Mucosa of descending colon (tissue), 3 donors: ENCODE measurements around the gene IFITM1. TPM values are rescaled to one million over a fixed set of nuclear protein-coding genes. Genes with fewer than 3 reads are reported as not detected.

Experiments used
- ATAC-seq: fragments of 200-7000 bp; cut with Tn5 transposase; one replicate; pipeline ENCODE4 v1.9.1; 2020; ENCODE audit warnings: mild to moderate bottlenecking, moderate library complexity
- DNase-seq, 3 donors: peaks; one replicate each; pipeline ENCODE4 v3.0.0-alpha.2; 2020
- H3K36me3 ChIP-seq: fragments of 200-600 bp; one replicate; pipeline ENCODE4 v1.8.0; 2021; ENCODE audit warnings: low read depth, mild to moderate bottlenecking
- H3K4me1 ChIP-seq: fragments of 200-600 bp; one replicate; pipeline ENCODE4 v1.8.0; 2021; ENCODE audit warnings: low read depth, mild to moderate bottlenecking
- H3K4me3 ChIP-seq: fragments of 200-600 bp; one replicate; pipeline ENCODE4 v1.8.0; 2021; ENCODE audit warnings: mild to moderate bottlenecking
- H3K9me3 ChIP-seq: fragments of 200-600 bp; one replicate; pipeline ENCODE4 v1.8.0; 2021; ENCODE audit warnings: mild to moderate bottlenecking
- intact Hi-C, 2 donors: fragments of 100-400 bp; cut with DNase I in 1 of 2; cut with micrococcal nuclease in 1 of 2; formaldehyde crosslinking; loops; one replicate each; pipeline versions ENCODE4 v1.11.0 to v1.11.1; 2022; cut with DNase I, micrococcal nuclease
- total RNA-seq, 3 donors: library from RNA; stranded (reverse); fragmentation: NEBNext Ultra II Directional in 2 of 3; extraction: Animal tissue kit (Norgen Biotek cat#: 25700) in 2 of 3; gene quantifications; one replicate each; pipeline versions ENCODE4 v1.2.1 to v1.2.4, GENCODE V29; 2021 to 2023
- TF ChIP-seq, protein P1 (sequence below): fragments of 200-600 bp; IDR thresholded peaks from one replicate; pipeline ENCODE4 v1.8.0; 2022; ENCODE audit warnings: antibody characterized with exemption, mild to moderate bottlenecking
- donor health status: DM: no; HTN: no; CAD: no; lungs with moderate emphysema.
- donor health status: DM: no; HTN: no; CAD: no.
- donor health status: DM: no; HTN: yes; CAD: no.

Gene IFITM1
- total RNA-seq, 3 donors from 2014 or later = 80.2 to 182 (median 87.3) TPM

DNA sequence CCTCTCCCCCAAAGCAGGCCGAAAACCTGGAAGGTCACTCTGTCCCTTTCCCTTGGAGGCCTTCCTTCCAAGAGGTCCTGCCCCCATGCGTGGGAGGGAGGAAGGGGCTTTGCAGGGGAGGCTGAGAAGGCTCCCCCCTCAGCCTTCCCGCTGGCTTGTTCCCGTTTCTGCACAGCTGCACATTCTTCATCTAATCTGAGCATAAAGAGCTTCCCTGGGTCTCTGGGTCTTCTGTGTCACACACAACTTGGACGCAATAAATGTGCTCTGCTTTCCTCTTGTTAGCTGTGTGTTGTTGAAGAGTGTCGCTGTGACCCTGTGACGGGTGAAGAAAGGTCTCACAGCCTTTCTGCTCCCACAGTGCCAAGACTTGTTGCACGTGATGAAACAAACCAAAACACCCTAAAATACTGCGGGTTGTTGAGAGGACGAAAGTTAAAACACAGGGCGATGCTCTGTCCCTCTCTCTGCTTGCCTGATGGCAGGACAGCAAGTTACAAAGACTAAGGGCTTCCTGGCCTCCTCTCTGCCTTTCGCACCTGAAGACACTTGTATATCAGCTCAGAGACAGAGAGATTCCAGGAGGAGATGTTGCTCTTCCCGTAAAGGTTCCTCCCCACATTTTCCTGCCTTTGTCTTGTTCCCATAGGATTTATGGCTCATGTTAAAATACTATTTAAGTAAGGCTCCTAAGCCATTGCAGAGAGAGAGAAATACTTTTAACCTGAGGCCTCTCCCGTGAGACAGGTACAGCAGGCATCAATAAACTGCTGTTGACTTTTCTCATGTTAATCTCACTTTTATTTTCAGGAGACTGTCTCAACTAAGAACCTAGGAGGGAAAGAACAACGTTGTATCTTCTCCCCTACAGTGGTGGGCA lies 22.2 kb downstream of the IFITM1 start:
- peak; percentile 87 for ATAC-seq
- H3K4me3 ChIP-seq = no peak overlapping the region
- H3K36me3 ChIP-seq = no peaks in the 10 kb centered on the region
- H3K4me1 ChIP-seq = no peaks in the 10 kb centered on the region
- peak in 1 of 3 donors; percentile 24 for DNase-seq
- TF ChIP-seq, protein P1, sequence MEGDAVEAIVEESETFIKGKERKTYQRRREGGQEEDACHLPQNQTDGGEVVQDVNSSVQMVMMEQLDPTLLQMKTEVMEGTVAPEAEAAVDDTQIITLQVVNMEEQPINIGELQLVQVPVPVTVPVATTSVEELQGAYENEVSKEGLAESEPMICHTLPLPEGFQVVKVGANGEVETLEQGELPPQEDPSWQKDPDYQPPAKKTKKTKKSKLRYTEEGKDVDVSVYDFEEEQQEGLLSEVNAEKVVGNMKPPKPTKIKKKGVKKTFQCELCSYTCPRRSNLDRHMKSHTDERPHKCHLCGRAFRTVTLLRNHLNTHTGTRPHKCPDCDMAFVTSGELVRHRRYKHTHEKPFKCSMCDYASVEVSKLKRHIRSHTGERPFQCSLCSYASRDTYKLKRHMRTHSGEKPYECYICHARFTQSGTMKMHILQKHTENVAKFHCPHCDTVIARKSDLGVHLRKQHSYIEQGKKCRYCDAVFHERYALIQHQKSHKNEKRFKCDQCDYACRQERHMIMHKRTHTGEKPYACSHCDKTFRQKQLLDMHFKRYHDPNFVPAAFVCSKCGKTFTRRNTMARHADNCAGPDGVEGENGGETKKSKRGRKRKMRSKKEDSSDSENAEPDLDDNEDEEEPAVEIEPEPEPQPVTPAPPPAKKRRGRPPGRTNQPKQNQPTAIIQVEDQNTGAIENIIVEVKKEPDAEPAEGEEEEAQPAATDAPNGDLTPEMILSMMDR = no peak
- H3K9me3 ChIP-seq = no peaks in the 10 kb centered on the region
- intact Hi-C loops = no loop called here

- Histone ChIP-seq H3K36me3 (no peaks in the 10 kb centered on the region), H3K4me1 (no peaks in the 10 kb centered on the region), H3K9me3 (no peaks in the 10 kb centered on the region), H3K4me3 (no peak overlapping the region)
- ATAC-seq (peak; percentile 75), DNase-seq (peak in 1 of 3 donors; percentile 17)
- intact Hi-C loops = no loop called here
- TF ChIP-seq, protein P1 = no peak
These were observed 22.9 kb downstream of the IFITM1 start for GRCh38 chr11:336659-337198.

- TF ChIP-seq, protein P1 = no peak
- no peaks in the 10 kb centered on the region for H3K9me3 ChIP-seq
- DNase-seq (peak in 1 of 3 donors; percentile 17), ATAC-seq (no peak)
- H3K4me3 ChIP-seq = no peak overlapping the region
- intact Hi-C loops = no loop called here
- no peaks in the 10 kb centered on the region for H3K4me1 ChIP-seq
- H3K36me3 ChIP-seq = no peaks in the 10 kb centered on the region
These were observed 23.9 kb downstream of the IFITM1 start for GRCh38 chr11:337711-338110.

DNA sequence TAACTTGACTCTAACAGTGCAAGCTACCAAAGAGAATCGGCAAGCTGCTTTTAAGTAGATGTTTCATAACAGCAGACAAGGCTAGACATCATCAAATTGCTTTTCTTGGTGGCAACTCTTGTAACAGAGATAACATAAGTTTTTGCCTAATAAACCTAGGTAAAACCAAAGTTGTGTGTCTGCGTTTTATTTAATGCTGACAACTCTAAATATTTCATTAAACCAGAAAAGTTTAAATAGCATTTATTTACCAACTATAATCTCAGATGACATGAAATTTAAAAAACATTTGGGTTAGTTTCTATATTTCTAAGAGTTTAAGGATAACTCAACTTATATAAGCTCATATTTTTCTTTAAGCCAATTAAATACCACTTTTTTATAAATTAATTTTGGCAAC lies 26.1 kb downstream of the IFITM1 start:
- no peak for ATAC-seq
- DNase-seq = no peak
- Histone ChIP-seq H3K36me3 (no peaks in the 10 kb centered on the region), H3K4me3 (no peak overlapping the region), H3K4me1 (no peaks in the 10 kb centered on the region), H3K9me3 (no peaks in the 10 kb centered on the region)
- TF ChIP-seq, protein P1 = no peak
- intact Hi-C loops = no loop called here

DNA sequence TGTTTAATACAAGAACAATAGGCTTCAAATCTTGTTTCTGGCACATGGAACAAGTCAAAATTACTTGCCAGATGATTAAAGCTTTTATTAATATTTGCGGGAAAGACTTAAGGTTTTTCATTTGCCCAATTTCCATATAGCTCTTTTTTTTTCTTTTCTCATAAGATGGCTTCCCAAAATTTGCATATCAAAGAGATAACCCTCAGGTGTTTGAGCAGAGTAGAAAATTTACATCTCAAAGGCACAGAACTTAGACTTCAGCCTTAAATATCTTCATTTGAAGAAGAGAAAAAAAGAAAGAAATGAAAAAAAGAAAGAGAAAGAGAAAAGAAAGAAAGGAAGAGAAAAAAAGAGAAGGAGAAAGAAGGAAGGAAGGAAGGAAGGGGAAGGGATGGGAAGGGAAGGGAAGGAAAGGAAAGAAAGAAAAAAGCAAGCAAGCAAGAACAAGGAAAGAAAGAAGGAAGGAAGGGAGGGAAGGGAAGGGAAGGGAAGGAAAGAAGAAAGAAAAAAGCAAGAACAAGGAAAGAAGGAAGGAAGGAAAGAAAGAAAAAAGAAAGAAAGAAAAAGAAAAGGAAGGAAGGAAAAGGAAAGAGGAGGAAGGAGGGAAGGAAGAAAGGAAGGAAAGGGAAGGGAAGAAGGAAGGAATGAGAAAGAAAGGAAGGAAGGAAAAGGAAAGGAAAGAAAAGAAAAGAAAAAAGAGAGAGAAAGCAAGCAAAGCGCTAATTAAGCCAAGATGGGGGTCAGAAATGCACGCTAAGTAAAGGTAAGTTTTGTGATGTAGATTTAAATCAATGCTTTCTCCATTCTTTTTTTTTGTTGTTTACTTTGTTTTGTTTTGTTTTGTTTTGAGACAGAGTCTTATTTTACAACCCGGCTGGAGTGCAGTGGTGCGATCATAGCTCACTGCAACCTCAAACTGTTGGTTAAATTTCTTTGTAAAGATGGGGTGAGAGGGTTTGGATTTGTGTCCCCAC lies 27.0 kb downstream of the IFITM1 start:
- TF ChIP-seq, protein P1 = no peak
- H3K4me1 ChIP-seq = no peaks in the 10 kb centered on the region
- intact Hi-C loops = no loop called here
- H3K36me3 ChIP-seq = no peaks in the 10 kb centered on the region
- DNase-seq (no peak), ATAC-seq (no peak)
- no peaks in the 10 kb centered on the region for H3K9me3 ChIP-seq
- H3K4me3 ChIP-seq = no peak overlapping the region
